GM18867 (cell line): ENCODE measurements around the gene KCNQ2.

ENCODE experiments used
- ATAC-seq: cut with Tn5 transposase; IDR thresholded peaks from one replicate; pipeline ENCODE4 v1.9.1; 2021; ENCODE audit warnings: mild to moderate bottlenecking, moderate library complexity; ENCODE audit not compliant: unreplicated experiment

KCNQ2 gene

GRCh38 chr20:63406617-63407245 is 65.7 kb downstream of the KCNQ2 start:
- ATAC-seq, result no peak

DNA sequence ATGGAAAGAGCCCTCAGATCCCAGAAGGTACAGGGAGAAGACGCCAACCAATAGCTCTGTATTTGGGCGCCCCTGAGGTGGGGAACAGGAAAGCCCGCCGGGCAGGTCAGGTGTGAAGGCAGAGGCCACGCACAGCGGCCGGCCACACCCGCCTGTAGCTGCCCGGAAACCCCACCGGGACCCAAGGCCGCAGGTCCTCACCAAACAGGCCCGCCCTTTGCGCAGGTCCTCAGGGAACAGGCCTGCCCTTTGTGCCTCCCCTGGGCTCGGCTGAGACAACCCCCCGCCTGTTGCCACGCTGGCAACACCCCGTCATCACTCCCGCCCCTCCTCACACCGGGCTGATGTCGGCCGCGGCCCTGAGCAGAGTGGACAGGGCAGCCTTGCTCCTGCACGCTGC is 66.4 kb downstream of the KCNQ2 start:
- ATAC-seq, result no peak

DNA sequence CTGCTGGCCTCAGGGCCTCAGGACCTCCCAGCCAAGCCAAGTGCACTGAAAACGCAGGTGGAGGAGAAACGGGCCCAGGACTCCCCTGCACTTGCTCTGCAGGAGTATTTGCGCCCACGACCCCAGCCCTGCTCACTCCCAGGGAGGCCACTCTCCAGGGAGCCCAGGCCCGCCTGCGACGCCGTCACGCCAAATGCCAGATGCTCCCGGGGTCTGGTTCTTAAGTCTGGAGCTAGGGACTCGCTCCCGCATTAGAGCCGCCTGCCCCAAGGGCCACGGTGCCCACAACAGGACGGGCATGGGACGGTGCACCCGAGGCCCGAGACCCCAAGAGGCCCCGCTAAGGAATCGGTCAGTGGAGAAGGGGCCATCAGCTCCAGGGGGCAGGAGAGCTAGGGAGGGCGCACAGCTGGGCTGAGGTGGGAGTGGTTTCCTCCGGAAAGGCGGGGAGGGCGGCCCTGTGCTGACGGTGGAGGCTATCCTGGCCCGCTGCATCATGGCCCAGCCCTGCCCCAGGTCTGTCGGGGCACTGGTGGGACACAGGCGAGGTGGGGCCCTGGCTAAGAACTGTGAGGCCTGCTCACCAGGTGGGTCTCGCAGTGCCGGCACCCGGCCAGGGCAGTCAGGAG is 67.2 kb downstream of the KCNQ2 start:
- ATAC-seq, result no peak

DNA sequence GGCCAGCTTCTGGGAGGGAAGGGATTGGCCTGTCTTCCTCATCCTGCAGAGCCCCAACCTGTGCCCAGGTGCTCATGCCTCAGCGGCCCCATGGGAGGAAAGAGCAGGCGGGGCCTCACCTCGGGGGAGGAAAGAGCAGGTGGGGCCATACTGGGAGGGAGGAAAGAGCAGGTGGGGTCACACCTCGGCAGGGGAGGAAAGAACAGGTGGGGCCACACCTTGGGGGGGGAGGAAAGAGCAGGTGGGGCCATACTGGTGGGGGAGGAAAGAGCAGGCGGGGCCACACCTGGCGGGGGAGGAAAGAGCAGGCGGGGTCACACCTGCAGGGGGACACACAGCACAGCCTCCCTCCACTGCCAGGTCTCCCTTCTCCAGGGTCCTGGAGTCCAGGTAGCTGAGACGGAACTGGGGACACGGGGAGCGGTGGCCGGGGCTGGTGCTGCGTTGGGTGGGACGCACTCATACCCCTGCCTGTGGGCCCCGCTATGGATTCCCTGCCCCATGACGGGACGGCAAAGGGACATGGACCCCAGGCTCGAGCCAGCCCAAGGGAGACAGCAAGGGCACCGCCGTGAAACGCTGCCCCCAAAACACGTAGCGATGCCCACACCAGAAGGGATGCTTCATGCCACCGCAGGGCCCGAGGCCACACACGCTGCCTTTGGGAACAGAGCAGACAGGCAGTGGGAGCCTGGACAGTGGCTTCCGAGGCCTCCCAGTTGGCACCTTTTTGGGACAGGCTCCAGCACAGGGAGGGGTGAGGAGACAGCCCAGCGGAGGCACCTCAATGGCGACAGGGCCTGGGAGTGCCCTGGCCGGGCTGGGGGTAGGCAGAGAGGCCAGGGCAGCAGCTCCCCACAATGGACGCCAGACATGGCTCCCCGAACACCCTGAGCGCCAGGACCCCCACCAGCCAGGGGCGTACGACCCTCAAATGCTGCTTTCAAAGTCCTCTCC is 68.0 kb downstream of the KCNQ2 start:
- ATAC-seq, result no peak

- no peak for ATAC-seq
Measured at GRCh38 chr20:63403403-63404105, 68.9 kb downstream of the KCNQ2 start.

DNA sequence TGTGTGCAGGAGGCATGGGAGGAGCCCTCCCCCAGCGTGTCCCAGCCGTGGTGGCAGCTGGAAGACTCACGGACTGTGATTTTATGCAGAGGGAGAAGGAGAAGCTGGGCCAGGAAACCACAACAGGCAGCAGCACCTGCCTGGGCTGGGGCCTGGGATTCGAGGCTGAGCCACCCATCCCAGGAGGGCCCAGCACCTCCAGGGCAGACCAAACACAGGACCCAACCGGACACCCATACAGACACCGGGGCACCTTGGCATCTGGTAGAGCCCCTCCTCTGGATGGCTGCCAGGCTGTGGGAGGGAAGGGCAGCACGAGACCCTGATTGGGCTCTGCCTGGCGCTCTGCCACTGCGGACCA is 69.6 kb downstream of the KCNQ2 start:
- no peak for ATAC-seq

- no peak for ATAC-seq
Measured at GRCh38 chr20:63402181-63402859, 70.1 kb downstream of the KCNQ2 start.

GRCh38 chr20:63401384-63402110 is 70.9 kb downstream of the KCNQ2 start:
- no peak for ATAC-seq

DNA sequence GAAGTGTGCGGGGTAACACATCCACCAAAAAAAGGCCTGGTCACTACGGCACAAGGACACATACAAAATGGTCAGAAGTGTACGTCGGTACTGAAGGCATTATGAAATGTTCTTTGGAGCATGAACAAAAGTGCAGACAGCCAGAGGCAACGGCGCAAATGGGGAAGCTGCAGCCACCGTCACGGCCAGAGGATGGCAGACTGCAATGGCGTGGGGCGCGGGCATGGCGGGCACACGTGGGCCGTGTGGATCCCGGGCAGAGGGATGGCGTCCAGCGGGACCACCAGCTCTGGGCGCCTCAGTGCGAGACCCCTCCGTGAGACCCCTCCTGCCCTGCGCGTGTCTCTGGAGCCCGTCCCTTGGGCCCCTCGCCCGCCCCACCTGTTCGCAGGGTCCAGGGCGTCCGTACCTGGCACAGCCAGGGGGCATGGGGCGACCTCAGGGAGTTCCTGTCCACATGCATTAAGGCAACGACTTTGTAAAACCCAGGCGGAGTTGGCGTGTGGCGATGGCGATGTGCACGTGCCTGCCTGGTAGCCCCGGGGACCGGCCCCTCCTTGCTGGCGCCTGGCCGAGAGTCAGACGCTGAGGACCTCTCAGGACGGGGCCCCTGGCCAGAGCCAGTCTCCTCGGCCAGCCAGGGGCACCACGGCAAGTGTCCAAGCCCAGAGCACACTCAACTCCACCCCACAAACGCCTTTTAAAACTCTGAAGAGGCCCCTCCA is 71.8 kb downstream of the KCNQ2 start:
- ATAC-seq, result no peak

DNA sequence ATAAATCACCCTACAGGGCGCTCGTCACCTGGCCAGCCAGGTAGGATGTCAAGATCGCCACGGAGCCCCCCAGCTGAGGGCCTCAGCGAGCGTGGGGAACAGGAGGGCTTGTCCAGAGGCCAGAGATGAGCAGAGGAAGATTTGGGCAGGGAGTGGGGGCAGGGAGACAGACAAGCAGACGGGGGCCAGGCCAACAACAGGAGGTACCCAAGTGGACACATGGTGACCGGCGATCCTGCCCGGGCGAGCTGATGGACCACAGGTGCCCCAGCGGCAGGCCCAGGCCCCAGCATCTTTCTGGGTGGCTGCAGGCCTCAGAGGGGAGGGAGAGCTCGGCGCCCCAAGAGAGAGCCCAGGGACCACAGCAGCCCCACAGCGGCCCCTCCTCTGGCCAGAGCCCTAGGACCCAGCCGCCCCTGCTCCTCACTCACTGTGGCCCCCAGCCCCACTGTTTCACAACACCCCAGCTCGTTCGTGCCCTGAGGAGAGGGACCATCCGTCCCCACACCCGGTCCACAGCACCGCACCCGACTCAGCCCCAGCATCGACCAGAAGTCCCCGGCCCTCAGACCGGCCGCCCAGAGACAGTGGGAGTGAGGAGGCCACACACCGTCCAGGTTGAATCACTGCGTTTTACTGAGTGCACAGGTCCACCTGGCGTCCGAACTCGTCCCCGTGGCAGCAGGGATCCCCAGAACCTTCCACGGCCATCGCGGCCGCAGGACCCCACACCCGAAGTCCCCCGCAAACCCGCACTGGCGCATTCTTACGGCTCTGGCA is 72.7 kb downstream of the KCNQ2 start:
- ATAC-seq, result no peak

- no peak for ATAC-seq
Measured at GRCh38 chr20:63398744-63399514, 73.5 kb downstream of the KCNQ2 start.

GRCh38 chr20:63397946-63398450 is 74.5 kb downstream of the KCNQ2 start:
- ATAC-seq, result no peak

GRCh38 chr20:63397155-63397843 is 75.2 kb downstream of the KCNQ2 start:
- ATAC-seq, result no peak

DNA sequence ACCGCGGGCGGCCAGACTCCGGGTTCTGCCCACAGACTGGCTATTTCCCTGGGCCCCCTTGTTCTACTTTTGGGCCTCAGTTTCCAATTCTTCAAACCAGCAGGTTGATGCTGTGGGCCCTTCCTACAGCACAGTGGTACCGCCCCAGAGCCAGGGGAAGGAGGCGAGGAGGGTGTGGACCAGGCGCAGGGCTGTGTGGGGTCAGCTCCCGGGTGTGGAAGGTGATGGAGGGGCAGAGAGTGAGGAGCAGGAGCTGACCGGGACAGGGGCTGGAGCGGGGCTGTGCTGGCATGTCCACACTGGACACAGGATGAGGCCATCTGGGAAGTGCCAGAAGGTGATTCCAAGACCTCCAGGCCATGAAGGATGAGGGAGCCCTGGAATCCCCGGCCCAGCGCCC is 76.2 kb downstream of the KCNQ2 start:
- no peak for ATAC-seq

DNA sequence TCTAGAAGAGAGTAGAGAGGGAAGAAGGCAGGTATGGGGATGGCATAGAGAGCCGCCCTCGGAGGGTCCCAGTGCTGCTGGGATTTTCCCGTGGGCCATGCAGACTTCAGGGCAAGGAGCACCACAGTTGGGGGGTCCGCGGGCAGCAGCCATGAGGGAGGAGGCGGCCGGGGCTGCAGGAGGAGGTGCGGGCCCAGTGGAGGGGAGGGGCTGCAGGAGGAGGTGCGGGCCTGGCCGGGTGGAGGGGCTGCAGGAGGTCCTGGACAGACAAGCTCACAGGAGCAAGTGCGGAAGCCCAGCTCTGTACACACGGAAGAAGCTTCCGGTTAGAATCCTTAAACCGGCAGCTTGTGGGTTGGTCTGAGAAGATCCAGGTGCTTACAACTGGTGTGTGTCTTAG is 76.7 kb downstream of the KCNQ2 start:
- ATAC-seq, result no peak

DNA sequence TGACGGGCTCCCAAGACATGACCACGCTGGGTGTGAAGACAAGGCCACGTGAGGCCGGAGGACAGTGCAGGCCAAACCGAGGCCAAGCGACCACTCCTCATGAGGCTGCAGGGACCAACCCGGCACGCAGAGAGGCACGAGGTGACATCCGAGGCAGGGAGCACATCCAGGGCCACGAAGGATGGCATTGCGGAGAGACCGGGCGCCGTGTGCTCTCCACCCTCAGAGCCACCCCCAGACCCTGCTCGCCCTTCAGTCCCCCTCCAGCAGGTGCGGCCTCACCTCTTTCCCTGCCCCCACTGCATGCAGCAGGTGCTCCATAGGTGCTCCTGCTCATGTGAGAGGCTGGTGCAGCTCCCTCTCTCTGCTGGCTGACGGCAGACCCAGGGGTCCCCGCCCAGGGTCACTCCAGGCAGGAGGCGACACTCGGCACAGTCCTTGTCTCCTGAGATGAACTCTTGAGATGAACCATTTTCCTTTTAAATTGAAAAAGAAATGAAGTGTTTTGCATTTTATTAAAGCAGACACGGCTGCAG is 77.5 kb downstream of the KCNQ2 start:
- no peak for ATAC-seq
